GM23338 (cell line): Measurements from ENCODE around the gene C1orf87. TPM values are rescaled to one million over a fixed set of nuclear protein-coding genes. Genes with fewer than 3 reads are reported as not detected.

ENCODE experiments used
- ATAC-seq: fragments of 200-7000 bp; cut with Tn5 transposase; 3 replicates; pipeline ENCODE4 v1.9.1; 2020
- DNase-seq: peaks from one replicate; pipeline ENCODE4 v3.0.0-alpha.2; 2015; ENCODE audit warnings: low spot score
- H2AFZ ChIP-seq: fragments of 200-600 bp; sonication (generic); 2 replicates; pipeline ENCODE4 v1.8.0; 2016; ENCODE audit warnings: antibody characterized with exemption, mild to moderate bottlenecking, moderate library complexity
- H3F3A ChIP-seq: fragments of 200-600 bp; sonication (generic); replicated peaks from 2 replicates; pipeline ENCODE4 v1.8.0; 2017; ENCODE audit warnings: antibody characterized with exemption, mixed run types, low read depth
- H3K27ac ChIP-seq: fragments of 200-600 bp; sonication (generic); 2 replicates; pipeline ENCODE4 v1.6.1; 2016; ENCODE audit warnings: low read depth
- H3K27me3 ChIP-seq: fragments of 200-600 bp; sonication (generic); 2 replicates; pipeline ENCODE4 v1.8.0; 2016; ENCODE audit warnings: mild to moderate bottlenecking, mixed run types, moderate library complexity; ENCODE audit not compliant: insufficient read depth
- H3K36me3 ChIP-seq: fragments of 200-600 bp; sonication (generic); 2 replicates; pipeline ENCODE4 v1.8.0; 2016; ENCODE audit warnings: mild to moderate bottlenecking; ENCODE audit not compliant: insufficient read depth
- H3K4me1 ChIP-seq: fragments of 200-600 bp; sonication (generic); 2 replicates; pipeline ENCODE4 v1.8.0; 2016; ENCODE audit warnings: mild to moderate bottlenecking, moderate library complexity; ENCODE audit not compliant: insufficient read depth
- H3K4me2 ChIP-seq: fragments of 200-600 bp; sonication (generic); 2 replicates; pipeline ENCODE4 v1.7.1; 2017; ENCODE audit warnings: mixed run types
- H3K4me3 ChIP-seq: fragments of 200-600 bp; sonication (generic); 2 replicates; pipeline ENCODE4 v1.6.1; 2016; ENCODE audit warnings: mixed run types
- H3K79me2 ChIP-seq: fragments of 200-600 bp; sonication (generic); replicated peaks from 2 replicates; pipeline ENCODE4 v1.8.0; 2017; ENCODE audit warnings: mild to moderate bottlenecking; ENCODE audit not compliant: insufficient read depth
- H3K9me2 ChIP-seq: fragments of 200-600 bp; sonication (generic); 2 replicates; pipeline ENCODE4 v1.8.0; 2017; ENCODE audit not compliant: insufficient read depth
- H4K20me1 ChIP-seq: fragments of 200-600 bp; sonication (generic); replicated peaks from 2 replicates; pipeline ENCODE4 v1.8.0; 2017; ENCODE audit warnings: mild to moderate bottlenecking; ENCODE audit not compliant: insufficient read depth
- H3K27ac Mint-ChIP-seq: 2 replicates; pipeline ENCODE4 v1.8.0; 2020; ENCODE audit warnings: inconsistent platforms, mild to moderate bottlenecking, moderate library complexity, mixed read lengths
- H3K27me3 Mint-ChIP-seq: 3 replicates; pipeline ENCODE4 v1.8.0; 2022; ENCODE audit warnings: low read depth, mild to moderate bottlenecking, moderate library complexity, mixed read lengths, inconsistent platforms; ENCODE audit not compliant: insufficient read depth, poor library complexity
- H3K36me3 Mint-ChIP-seq: 3 replicates; pipeline ENCODE4 v1.8.0; 2021; ENCODE audit warnings: low read depth, mild to moderate bottlenecking, inconsistent platforms, moderate library complexity, mixed read lengths
- H3K4me1 Mint-ChIP-seq: 3 replicates; pipeline ENCODE4 v1.8.0; 2020; ENCODE audit warnings: mild to moderate bottlenecking, inconsistent platforms, mixed read lengths
- H3K4me3 Mint-ChIP-seq: 3 replicates; pipeline ENCODE4 v1.8.0; 2021; ENCODE audit warnings: moderate library complexity, mild to moderate bottlenecking, inconsistent platforms, mixed read lengths
- H3K9me3 Mint-ChIP-seq: 3 replicates; pipeline ENCODE4 v1.8.0; 2020; ENCODE audit warnings: moderate library complexity, mild to moderate bottlenecking, inconsistent platforms, mixed read lengths
- CREB1 ChIP-seq: fragments of 250-450 bp; sonication (Bioruptor Pico); IDR thresholded peaks from 2 replicates; pipeline ENCODE4 v1.5.0; 2020; ENCODE audit warnings: low read depth, mild to moderate bottlenecking, moderate library complexity
- CTCF ChIP-seq, 2 experiments: fragments of 200-600 bp in 1 of 2; sonication (generic) in 1 of 2; conservative IDR thresholded peaks; 2 replicates each; pipeline versions ENCODE4 v1.5.1 to v1.6.1; 2016 to 2017; ENCODE audit warnings: antibody characterized with exemption in 2 of 2, low read depth in 2 of 2, mild to moderate bottlenecking in 2 of 2, moderate library complexity in 1 of 2
- ETS1 ChIP-seq: IDR thresholded peaks from 2 replicates; pipeline ENCODE4 v1.6.1; 2016; ENCODE audit warnings: antibody characterized with exemption
- EZH2 ChIP-seq: fragments of 200-600 bp; sonication (generic); IDR thresholded peaks from one replicate; pipeline ENCODE4 v1.8.0; 2017; ENCODE audit warnings: antibody characterized with exemption, mild to moderate bottlenecking, low read depth; ENCODE audit not compliant: unreplicated experiment
- EZH2phosphoT487 ChIP-seq: fragments of 200-600 bp; sonication (generic); IDR thresholded peaks from one replicate; pipeline ENCODE4 v1.8.1; 2018; ENCODE audit warnings: antibody characterized with exemption; ENCODE audit not compliant: unreplicated experiment
- JUNB ChIP-seq: IDR thresholded peaks from one replicate; pipeline ENCODE4 v1.6.1; 2016; ENCODE audit warnings: antibody characterized with exemption; ENCODE audit not compliant: unreplicated experiment
- NANOG ChIP-seq: IDR thresholded peaks from 2 replicates; pipeline ENCODE4 v1.6.1; 2016; ENCODE audit warnings: antibody characterized with exemption, borderline replicate concordance
- POLR2AphosphoS5 ChIP-seq: IDR thresholded peaks from 2 replicates; pipeline ENCODE4 v1.6.1; 2016; ENCODE audit warnings: antibody characterized with exemption, low read depth
- REST ChIP-seq: IDR thresholded peaks from one replicate; pipeline ENCODE4 v1.6.1; 2018; ENCODE audit warnings: antibody characterized with exemption; ENCODE audit not compliant: unreplicated experiment
- STAT1 ChIP-seq: IDR thresholded peaks from one replicate; pipeline ENCODE4 v1.6.1; 2016; ENCODE audit warnings: antibody characterized with exemption; ENCODE audit not compliant: unreplicated experiment
- ZNF114 ChIP-seq: fragments of 250-450 bp; sonication (Bioruptor Pico); IDR thresholded peaks from 2 replicates; pipeline ENCODE4 v1.5.0; 2020; ENCODE audit warnings: mild to moderate bottlenecking, moderate library complexity
- ZNF331 ChIP-seq: fragments of 250-450 bp; sonication (Bioruptor Pico); IDR thresholded peaks from 2 replicates; pipeline ENCODE4 v1.5.0; 2020; ENCODE audit warnings: low read depth, mild to moderate bottlenecking, moderate library complexity
- polyA plus RNA-seq: library from polyadenylated mRNA; unstranded; fragments of >200 nt; fragmentation: Nextera tagmentation; extraction: Ambion mirVana; gene quantifications from 2 replicates; pipeline ENCODE4 v1.2.1, GENCODE V29; 2016
- total RNA-seq: library from RNA; depleted of rRNA; stranded (reverse); fragments of >200 nt; shearing (Covaris generic); gene quantifications from 2 replicates; pipeline ENCODE4 v1.2.3, GENCODE V29; 2014

The C1orf87 gene
- total and polyA plus RNA-seq, 2 experiments from 2014 or later: 0.07 to 0.21 TPM

DNA sequence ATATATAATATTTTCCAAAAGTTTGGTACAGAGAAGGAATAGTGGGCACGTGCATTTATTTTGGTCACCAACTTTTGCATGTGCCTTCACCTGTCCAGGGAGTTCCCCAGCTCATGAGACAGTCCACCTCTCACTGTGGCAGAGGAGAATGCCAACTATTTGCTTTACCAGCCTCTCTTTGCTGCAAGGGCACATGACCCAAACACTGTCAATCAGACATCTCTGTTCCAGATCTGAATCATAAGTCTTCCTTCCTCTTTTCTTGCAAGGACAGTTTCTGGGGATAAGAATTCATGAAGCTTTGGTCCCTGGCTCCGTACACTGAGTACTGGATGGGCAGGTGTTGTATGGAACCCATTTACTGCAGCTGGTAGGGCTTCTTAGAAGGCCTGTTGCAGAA is 38.6 kb downstream of the C1orf87 start:
- no peaks in the 10 kb centered on the region for H3K27me3 ChIP-seq
- DNase-seq (no peak), ATAC-seq (no peak)
- TF ChIP-seq JUNB: no peak
- no peak for TF ChIP-seq NANOG
- no peak for TF ChIP-seq EZH2phosphoT487
- TF ChIP-seq EZH2: no peak
- no peak for TF ChIP-seq CREB1 (CRISPR knock-in tag)
- TF ChIP-seq ZNF331 (CRISPR knock-in tag): no peak
- TF ChIP-seq ETS1: no peak
- H2AFZ ChIP-seq: no peak overlapping the region
- Mint-ChIP-seq H3K27me3 (no peaks in the 10 kb centered on the region), H3K27ac (no peak overlapping the region), H3K4me3 (no peak overlapping the region), H3K36me3 (no peaks in the 10 kb centered on the region), H3K9me3 (no peaks in the 10 kb centered on the region), H3K4me1 (no peaks in the 10 kb centered on the region)
- no peaks in the 10 kb centered on the region for H3K79me2 ChIP-seq
- no peak overlapping the region for H3K27ac ChIP-seq
- H3K4me2 ChIP-seq: no peak overlapping the region
- H3K36me3 ChIP-seq: no peaks in the 10 kb centered on the region
- H3K9me2 ChIP-seq: 0 out of 2 replicates have a peak, but pooled peaks cover 2% of the 10 kb centered on the region
- H3F3A ChIP-seq: no peaks in the 10 kb centered on the region
- H3K4me3 ChIP-seq: no peak overlapping the region
- no peaks in the 10 kb centered on the region for H3K4me1 ChIP-seq
- no peaks in the 10 kb centered on the region for H4K20me1 ChIP-seq

DNA sequence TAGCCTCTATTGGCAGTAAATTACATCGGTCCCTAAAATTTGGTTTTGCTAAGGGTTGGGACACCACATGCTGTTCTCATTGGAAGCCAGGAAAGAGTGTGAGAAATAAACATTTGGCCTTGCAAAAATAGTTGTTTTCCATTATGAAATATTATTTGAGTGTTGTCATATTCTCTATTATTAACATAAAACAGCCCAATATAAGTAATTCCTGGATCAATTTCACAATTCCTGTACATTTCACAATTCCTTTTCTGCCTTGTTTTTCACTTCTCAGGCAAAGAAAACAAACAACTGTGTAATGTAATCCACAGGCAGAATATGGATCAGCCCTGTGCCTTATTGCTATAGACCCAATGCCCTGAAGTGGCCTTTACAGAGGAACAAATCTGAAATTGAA is 40.5 kb downstream of the C1orf87 start:
- Histone ChIP-seq H3F3A (no peaks in the 10 kb centered on the region), H3K79me2 (no peaks in the 10 kb centered on the region), H3K27me3 (no peaks in the 10 kb centered on the region), H3K4me2 (no peak overlapping the region), H3K9me2 (peaks cover 4% of the 10 kb centered on the region; the same call in 1 of the 2 replicates), H2AFZ (no peak overlapping the region), H3K27ac (no peak overlapping the region), H3K4me3 (no peak overlapping the region), H4K20me1 (no peaks in the 10 kb centered on the region), H3K4me1 (no peaks in the 10 kb centered on the region), H3K36me3 (no peaks in the 10 kb centered on the region)
- DNase-seq (no peak), ATAC-seq (no peak)
- peaks cover 3% of the 10 kb centered on the region; the same call in 1 of the 3 replicates for H3K4me1 Mint-ChIP-seq
- no peaks in the 10 kb centered on the region for H3K36me3 Mint-ChIP-seq
- H3K4me3 Mint-ChIP-seq: no peak overlapping the region
- H3K9me3 Mint-ChIP-seq: no peaks in the 10 kb centered on the region
- no peak overlapping the region for H3K27ac Mint-ChIP-seq
- no peaks in the 10 kb centered on the region for H3K27me3 Mint-ChIP-seq
- TF ChIP-seq CREB1 (CRISPR knock-in tag) (no peak), POLR2AphosphoS5 (no peak), ZNF331 (CRISPR knock-in tag) (no peak), REST (no peak), ZNF114 (CRISPR knock-in tag) (no peak), EZH2phosphoT487 (no peak), ETS1 (no peak), CTCF (conservative IDR thresholded peaks at IDR 0.05; ENCODE audit: low read depth in 2 of 2) (no peak), JUNB (no peak), NANOG (no peak), STAT1 (no peak)
